ENCODE data around the gene MED13. TPM values are rescaled to one million over a fixed set of nuclear protein-coding genes. Genes with fewer than 3 reads are reported as not detected.
A peak's percentile ranks its signal among the peaks of the same experiment; 100 is the strongest.

The MED13 gene
- total RNA-seq, 2 donors from 2014 or later, result 24.5 to 38.4 TPM

DNA sequence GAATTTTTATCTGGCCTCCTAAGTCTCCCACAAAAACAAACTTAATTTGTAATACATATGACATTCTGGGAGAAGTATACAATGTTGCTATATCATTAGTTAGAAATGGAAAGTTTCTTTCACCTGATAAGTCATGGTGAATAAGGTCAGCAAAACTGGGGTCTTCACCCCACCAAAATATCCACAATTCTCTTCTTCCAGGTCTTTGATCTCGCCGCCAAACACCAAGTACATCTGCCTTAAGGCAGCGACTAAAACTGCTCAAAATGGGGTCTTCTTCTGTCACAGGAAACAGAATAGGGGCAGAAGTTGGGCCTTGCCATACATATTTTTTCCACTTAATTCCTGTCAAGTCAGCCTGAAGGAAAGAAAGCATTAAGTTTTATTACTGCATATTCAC is 2.1 kb downstream of the MED13 start:
- intact Hi-C loops (cut with DNase I), result no loop called here
- ATAC-seq (no peak), DNase-seq (no peak)

DNA sequence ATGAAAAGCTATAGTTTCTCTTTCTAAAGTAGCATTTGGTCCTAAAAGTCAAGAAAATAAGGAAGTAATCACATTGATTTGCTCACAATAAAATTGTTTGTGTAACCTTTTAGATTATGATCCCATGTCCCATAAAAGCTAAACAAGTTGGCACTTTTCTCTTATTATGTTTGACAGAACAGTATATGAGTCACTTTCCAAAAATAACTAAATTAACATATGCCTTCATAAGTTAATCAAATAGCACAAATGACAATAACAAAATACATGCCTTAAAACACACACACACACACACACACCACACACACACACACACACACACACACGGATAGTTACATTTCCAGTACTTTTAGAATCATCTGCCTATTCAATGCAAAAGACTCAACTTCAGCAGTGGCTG is 2.8 kb downstream of the MED13 start:
- no peak for DNase-seq
- intact Hi-C loops (cut with DNase I), result no loop called here
- no peak for ATAC-seq

DNA sequence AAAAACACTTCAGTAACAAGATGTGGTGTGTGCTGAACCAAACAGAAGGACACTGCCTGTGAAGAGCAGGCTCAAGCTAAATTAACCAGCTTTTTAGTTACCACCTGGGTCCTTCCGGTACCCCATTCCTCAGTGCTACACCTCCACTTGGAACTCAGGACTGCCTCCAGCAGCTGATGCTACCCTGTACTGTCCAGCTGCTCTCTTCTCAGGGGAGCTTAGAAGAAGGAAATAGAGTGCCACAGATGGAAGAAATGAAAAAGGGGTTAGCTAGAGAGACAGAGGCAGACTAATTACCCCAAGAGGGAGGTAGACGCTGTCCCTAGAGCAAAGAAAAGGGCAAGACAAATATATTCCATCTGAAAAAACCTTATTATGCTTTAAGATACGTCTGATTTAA is 5.7 kb downstream of the MED13 start:
- DNase-seq, result no peak
- intact Hi-C loops (cut with DNase I), result no loop called here
- no peak for ATAC-seq

DNA sequence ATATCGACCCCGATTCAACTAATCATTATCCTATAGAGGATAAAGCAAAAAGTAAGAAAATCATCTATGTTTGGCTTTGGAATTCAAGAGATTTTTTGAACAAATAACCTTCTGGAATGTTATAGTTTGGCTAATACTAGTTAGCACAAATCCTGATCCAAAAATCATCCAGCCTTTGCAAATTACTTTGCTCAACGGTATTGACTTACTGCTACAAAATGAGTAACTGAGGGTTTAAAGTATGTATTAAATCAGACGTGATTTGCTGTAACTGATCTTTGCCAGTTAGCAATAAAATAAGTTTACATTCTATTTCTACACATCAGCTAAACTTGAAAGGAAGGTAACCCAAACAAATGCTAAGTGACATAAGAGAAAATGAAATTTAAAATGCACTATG is 6.5 kb downstream of the MED13 start:
- ATAC-seq (no peak), DNase-seq (no peak)
- intact Hi-C loops (cut with DNase I), result no loop called here

DNA sequence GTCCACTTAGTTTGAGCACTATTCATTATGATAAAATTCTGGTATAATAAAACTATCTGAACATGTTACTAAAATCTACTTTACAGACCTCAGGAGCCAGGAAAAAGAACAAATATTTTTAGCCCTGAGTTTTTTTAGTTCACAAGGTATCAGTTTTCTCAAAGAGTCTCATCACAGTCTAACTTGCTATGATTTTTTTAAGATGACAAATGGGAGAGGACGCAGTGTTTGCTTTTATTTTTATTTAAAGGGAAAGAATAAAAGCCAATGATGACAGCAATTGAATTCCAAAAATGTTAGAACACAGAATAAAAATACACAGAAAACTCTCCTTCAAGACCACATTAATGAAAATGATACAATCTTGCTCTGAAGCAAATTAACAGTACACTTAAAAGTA is 7.4 kb downstream of the MED13 start:
- intact Hi-C loops (cut with DNase I), result no loop called here

DNA sequence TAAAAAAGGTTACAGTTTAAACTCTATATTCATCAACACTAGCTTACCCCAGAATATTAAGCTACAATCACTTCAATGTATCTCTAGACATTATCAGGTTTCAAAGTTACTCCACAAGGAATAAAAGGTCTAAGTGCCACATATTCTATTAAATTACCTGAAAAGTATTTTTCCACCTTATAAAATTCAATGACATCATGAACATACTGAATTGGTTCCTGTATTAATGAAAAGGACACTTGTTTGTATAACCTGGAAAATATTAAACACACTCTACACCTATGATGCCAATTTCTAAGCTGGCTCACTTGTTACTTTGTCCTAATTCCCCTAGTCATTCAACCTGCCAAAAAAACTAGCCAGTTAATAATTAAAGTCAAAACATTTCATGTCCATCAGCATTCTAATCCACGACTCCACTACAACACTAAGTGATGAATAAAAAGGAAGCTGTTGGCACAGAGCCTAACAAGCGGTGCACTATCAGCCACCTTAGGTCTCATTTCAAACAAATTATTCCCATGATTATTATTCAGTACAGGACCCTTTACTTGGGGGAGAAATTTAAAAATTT is 12.2 kb downstream of the MED13 start:
- intact Hi-C loops (cut with DNase I), result no loop called here
- peak in 1 of 2 donors; percentile 14 for ATAC-seq
- no peak for DNase-seq

More for the DNA sequence above, 7.4 kb downstream of the MED13 start:
- ATAC-seq (no peak), DNase-seq (no peak)

DNA sequence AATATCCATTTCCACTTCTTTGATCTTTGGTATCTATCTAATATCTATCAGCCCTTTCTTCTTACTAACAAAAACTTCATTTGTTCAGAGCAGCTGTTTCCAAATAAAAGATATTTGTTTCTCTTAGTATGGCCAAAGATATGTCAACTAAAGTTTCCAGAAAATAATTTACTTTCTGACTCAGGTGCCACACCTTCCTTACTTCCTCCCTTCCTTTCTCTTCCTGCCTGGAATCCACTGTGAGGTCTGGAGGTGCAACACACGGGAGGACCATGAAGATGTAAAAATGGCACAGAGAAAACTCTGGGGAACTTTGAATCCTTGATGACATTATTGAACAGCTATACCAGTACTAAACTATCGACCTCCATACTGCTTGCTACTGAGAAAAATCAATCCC is 14.0 kb downstream of the MED13 start:
- intact Hi-C loops (cut with DNase I), result no loop called here

DNA sequence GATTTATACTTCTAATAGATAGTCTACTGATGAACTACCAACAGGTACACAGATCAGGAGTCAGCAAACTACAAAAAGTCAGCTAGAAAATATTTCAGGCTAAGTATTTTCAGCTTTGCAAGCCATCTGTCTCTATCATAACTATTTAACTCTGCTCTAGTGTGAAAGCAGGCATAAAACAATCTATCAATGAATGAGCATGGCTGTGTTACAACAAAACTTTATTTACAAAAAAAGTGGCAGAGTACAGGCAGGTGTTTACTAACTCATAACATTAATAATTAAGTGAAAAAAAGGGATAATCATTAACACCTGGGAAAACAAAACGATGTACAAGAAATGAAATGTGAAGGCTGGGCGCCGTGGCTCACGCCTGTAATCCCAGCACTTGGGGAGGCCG is 15.8 kb downstream of the MED13 start:
- DNase-seq, result no peak
- intact Hi-C loops (cut with DNase I), result no loop called here

More for the DNA sequence above, 14.0 kb downstream of the MED13 start:
- DNase-seq, result no peak
- no peak for ATAC-seq

DNA sequence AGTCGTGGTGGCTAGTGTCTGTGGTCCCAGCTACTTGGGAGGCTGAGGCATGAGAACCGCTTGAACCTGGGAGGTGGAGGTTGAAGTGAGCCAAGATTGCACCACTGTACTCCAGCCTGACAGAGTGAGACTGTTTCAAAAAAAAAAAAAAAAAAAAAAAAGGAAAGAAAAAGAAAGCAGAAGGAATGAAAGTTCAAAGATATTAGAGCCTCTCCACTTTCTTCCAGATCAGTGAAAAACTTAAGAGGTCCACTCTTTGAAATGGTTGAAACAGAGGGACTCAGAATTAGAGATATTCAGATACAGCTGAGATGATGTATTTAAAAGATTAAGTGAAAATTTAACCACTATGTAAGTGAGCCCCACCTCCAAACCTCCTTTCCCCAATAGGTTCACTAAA is 16.8 kb downstream of the MED13 start:
- DNase-seq (no peak), ATAC-seq (no peak)
- intact Hi-C loops (cut with DNase I), result no loop called here

More for the DNA sequence above, 15.8 kb downstream of the MED13 start:
- no peak for ATAC-seq

DNA sequence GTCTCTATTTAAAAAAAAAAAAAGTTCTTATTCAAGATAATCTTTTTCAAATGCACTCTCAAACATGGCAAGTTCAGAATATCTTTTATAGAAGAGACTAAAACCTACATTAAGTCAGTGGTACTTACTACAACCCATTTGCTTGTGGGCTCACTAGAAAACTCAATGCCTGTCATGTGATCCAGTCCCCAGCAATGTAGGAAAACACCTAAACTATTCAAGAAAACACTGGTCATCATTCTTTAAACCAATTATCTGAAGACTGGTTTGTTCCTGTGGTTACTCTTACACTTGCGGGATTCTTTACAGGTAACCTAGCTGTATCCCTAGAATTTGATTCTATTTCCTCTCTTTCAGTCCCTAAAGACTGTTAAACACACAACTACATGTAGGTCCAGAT is 19.6 kb downstream of the MED13 start:
- no peak for DNase-seq
- no peak for ATAC-seq
- intact Hi-C loops (cut with DNase I), result no loop called here

DNA sequence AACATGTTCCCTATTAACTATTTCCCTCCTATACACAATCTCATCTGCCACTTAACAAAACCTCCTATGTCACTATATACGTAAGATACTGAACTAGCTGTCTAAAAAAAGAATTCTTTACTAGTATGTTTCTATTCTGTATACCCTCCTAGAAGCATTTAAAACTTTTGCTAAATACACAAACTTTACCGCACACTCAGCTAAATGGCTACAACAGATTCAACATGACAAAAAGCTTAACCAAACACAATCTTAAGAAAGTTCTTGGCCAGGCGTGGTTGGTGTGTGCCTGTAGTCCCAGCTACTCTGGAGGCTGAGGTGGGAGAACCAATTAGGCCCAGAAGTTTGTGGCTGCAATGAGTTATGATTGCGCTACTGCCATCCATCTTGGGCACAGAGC is 20.0 kb downstream of the MED13 start:
- DNase-seq, result no peak
- ATAC-seq, result no peak
- intact Hi-C loops (cut with DNase I), result no loop called here

DNA sequence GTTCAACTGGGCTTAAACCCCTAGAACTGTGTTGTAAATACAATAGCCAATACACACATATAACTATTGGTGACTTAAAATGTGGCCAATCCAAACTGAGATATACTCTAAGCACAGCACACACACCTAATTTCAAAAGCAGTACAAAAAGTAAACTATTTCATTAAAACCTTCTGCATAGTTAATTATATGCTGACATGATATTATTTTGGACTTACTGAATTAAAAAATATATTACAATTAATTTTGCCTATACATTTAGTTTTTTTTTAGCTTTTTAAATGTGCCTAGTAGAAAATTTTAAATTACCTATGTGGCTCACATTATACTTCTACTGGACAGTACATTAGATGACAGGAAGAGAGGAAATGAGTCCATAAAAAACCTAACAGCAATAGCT is 21.5 kb downstream of the MED13 start:
- intact Hi-C loops (cut with DNase I), result no loop called here
- ATAC-seq (no peak), DNase-seq (no peak)

DNA sequence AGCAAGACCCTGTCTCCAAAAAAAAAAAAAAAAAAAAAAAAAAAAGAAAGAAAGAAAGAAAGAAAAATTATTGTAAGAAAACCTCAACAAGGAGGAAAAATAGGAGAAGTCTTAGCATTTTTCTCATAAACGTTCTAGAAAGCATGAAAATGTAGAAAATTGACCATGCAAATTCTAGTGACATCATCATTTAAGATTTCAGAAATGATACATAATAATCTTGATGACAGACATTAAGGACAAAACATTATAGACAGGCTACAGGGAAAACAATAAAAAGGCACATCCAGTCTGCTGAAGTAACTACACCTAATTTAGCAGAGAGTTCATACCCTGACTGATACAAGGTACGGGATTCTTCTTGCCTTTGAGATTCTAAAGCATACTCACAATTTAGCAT is 21.9 kb downstream of the MED13 start:
- intact Hi-C loops (cut with DNase I), result no loop called here
- DNase-seq, result no peak
- no peak for ATAC-seq

DNA sequence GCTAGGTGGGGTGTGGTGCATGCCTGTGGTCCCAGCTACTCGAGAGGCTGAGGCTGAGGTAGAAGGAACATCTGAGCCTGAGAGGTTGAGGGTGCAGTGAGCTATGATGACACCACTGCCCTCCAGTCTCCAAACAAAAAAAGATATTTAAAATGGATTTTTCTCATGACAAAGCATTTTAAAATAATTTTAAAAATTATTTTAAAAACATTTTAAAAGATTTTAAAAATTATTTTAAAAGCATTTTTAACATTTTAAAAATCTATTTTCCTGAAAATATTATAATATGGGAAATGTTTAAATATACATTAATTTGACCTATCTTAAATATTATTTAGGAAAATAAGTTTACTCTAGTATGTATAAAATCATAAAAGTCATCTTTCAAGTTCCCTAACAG is 26.8 kb downstream of the MED13 start:
- intact Hi-C loops (cut with DNase I), result no loop called here
- no peak for ATAC-seq

DNA sequence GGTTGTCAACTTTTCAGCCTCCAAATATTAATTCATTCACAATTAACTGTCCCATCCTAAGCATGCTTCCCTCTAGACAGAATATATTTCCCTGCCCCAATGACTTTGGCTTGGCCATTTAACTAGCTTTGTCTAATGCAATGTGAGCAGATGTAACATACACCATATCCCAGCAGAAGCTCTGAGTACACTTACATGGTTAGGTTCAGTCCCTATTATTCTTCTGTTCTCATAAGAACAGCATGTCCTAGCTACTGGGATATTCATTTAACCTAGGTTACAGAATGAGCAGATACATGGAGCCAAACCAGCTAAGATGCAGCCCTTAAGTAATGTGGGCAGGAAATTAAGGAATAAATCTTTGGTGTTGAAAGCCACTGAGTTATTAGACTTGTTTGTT is 31.8 kb downstream of the MED13 start:
- ATAC-seq (no peak), DNase-seq (no peak)
- intact Hi-C loops (cut with DNase I), result no loop called here

More for the DNA sequence above, 26.8 kb downstream of the MED13 start:
- DNase-seq, result no peak

DNA sequence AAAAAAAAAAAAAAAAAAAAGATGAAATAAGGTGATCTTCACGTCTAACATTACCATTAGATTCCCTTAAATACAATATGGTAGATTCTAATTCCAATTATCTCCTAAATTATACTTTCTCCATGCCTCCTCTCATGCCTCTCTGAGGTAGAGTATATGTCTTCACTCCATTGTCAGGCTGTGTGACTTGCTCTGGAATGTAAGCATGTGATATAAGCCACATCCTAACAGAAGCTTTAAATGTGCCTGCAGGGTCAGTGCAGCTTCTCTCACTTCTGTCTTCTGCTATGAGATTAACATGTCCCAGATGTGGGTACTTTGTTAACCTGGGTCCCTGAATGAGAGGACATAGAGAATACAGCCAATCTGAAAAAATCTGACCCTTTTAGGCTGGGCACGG is 32.6 kb downstream of the MED13 start:
- DNase-seq, result no peak
- no peak for ATAC-seq
- intact Hi-C loops (cut with DNase I), result no loop called here

DNA sequence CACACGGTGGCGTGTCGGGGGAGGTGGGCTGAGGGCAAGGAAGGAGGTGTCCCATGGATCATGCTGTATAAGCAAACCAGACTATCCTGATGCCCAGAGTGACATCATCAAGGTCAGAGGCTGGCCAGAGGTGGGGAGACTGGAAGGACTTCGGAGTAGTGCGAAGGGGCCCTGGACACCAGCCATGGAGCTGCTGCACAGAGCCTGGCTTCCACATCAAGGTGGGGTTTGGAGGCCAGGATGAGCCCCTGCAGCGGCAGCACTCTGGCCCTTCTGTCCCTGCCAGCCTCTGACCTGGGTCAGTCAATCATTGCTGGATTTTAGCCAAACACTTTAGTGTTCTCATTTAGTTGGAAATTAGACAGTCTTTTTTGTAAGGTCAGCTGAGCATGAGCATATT is 34.8 kb downstream of the MED13 start:
- ATAC-seq (no peak), DNase-seq (no peak)
- intact Hi-C loops (cut with DNase I), result no loop called here

DNA sequence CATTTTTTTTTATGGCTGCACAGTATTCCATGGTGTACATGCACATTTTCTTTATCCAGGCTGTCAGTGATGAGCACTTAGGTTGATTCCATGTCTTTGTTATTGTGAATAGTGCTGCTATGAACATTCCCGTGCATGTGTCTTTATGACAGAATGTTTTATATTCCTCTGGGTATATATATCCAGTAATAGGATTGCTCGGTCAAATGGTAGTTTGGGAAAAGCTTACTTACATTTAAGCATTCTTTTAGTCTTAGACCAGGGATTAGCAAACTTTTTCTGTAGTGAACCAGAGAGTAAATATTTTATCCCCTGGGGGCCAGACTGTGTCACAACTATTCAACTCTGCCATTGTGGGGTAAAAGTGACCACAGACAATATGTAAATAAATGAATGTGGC is 40.2 kb downstream of the MED13 start:
- ATAC-seq (no peak), DNase-seq (no peak)
- intact Hi-C loops (cut with DNase I), result no loop called here

DNA sequence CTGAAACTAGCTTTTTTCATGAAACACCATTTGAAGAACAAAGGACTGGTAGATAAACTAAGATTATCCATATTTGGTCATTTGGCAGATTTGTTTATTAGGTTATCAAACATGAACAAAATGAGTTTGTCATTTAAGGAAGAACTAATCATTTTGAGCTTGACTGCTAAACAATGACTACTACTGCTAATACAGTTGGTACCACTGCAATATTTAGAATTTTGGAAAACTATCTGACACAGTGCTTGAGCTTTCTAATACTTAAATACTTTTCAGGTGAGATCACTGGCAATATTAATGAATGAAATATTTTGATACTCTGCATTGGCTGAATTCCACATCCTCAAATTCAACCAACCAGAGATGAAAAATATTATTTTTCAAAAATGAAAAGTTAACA is 47.2 kb downstream of the MED13 start:
- no peak for ATAC-seq
- DNase-seq, result no peak
- intact Hi-C loops (cut with DNase I), result no loop called here

DNA sequence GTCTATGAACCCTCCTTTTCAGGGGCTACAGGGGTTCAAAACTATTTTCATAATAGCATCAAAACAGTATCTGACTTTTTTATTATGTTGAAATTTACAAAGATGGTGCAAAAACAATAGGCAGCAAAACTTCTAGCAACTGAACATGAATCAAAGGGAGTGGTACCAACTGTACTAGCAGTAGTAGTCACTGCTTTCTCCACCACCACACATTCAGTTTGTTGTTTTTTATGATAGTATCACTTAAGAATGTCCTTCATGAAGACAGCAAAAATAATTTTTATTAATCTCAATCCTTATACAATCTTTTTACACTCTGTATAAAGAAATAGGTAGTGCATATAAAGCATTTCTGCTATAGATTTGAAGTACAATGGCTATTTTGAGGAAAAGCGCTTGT is 47.6 kb downstream of the MED13 start:
- intact Hi-C loops (cut with DNase I), result no loop called here
- ATAC-seq, result no peak
- no peak for DNase-seq

DNA sequence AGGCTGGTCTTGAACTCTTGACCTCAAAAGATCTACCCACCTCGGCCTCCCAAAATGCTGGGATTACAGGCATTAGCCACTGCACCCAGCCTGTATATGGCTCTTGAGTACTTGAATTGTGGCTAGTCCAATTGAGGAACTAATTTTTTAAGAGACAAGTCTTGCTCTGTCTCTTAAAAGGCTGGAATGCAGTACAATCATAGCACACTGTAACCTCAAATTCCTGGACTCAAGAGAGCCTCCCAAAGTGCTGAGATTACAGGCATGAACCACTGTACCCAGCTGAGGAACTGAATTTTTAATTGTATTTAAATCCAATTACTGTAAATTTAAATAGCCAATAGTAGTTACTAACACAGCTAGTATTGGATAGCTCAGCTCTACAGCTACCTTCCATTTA is 50.6 kb downstream of the MED13 start:
- intact Hi-C loops (cut with DNase I), result no loop called here
- no peak for DNase-seq
- ATAC-seq, result no peak

DNA sequence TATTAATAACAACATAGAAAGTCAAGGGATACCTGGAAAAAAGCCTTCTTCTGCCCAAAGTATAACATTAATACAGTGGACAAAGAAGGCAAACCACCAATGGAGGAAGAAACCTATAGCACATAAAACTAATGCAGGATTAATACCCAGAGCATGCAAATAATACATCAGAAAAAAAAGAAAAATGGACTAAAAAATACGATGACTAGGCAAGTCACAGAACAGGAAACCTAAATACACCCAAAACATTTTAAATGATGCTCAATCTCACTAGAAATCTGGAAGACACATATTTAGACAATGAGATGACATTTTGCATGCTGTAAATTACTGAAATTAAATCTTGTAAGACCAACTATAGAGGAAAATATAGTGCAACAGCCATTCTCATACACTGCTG is 55.9 kb downstream of the MED13 start:
- intact Hi-C loops (cut with DNase I), result no loop called here
- ATAC-seq, result no peak
- DNase-seq, result no peak

Data from left cardiac atrium (tissue), 4 donors.